Mesodermal cell (in vitro differentiated cells): ENCODE measurements around the gene LGALS8.
"Not testable (repeated sequence)": the region's sequence is repeated elsewhere in the genome, so short reads cannot be mapped to it uniquely, and the experiment has no call there.

Experiments
- H3K27ac ChIP-seq: 2 replicates; pipeline ENCODE4 v1.7.0; 2013; ENCODE audit warnings: mild to moderate bottlenecking, low read depth, low read length, moderate library complexity; ENCODE audit not compliant: severe bottlenecking
- H3K36me3 ChIP-seq: 2 replicates; pipeline ENCODE4 v1.7.1; 2013; ENCODE audit warnings: mild to moderate bottlenecking, low read length, moderate library complexity; ENCODE audit not compliant: control insufficient read depth, insufficient read depth
- H3K4me1 ChIP-seq: one replicate; pipeline ENCODE4 v1.7.1; 2013; ENCODE audit warnings: mild to moderate bottlenecking, low read length; ENCODE audit not compliant: insufficient read depth, control insufficient read depth, poor library complexity, severe bottlenecking
- H3K4me3 ChIP-seq: 2 replicates; pipeline ENCODE4 v1.7.0; 2013; ENCODE audit warnings: low read length, control low read depth, mild to moderate bottlenecking; ENCODE audit not compliant: insufficient read depth, poor library complexity, severe bottlenecking; ENCODE audit errors: extremely low read depth
- H3K9me3 ChIP-seq: 2 replicates; pipeline ENCODE4 v1.7.1; 2013; ENCODE audit warnings: mild to moderate bottlenecking, low read length, moderate library complexity; ENCODE audit not compliant: control insufficient read depth
- WGBS, 2 experiments: methylation state at CpG; one replicate each; pipeline ENCODE4 v1.1.5; 2013; ENCODE audit warnings: missing lambda C conversion rate in 2 of 2; ENCODE audit not compliant: insufficient coverage in 2 of 2; 5-methylcytosine and 5-hydroxymethylcytosine counted together

LGALS8 gene

GRCh38 chr1:236494586-236495466 is 29.0 kb upstream of the LGALS8 start:
- 72 to 78% methylated on average over 9 of the region's 10 CpGs for WGBS, 2 experiments
- Histone ChIP-seq H3K4me3 (no peak overlapping the region), H3K4me1 (peaks cover 2% of the 10 kb centered on the region), H3K36me3 (no peaks in the 10 kb centered on the region), H3K9me3 (no peaks in the 10 kb centered on the region), H3K27ac (no peak overlapping the region)

GRCh38 chr1:236495467-236496112 is 28.2 kb upstream of the LGALS8 start:
- 67% methylated on average over 1 of the region's 11 CpGs; no CpG with 5 or more reads in 1 of the 2 experiments for WGBS, 2 experiments
- H3K4me1 ChIP-seq = peaks cover 2% of the 10 kb centered on the region

DNA sequence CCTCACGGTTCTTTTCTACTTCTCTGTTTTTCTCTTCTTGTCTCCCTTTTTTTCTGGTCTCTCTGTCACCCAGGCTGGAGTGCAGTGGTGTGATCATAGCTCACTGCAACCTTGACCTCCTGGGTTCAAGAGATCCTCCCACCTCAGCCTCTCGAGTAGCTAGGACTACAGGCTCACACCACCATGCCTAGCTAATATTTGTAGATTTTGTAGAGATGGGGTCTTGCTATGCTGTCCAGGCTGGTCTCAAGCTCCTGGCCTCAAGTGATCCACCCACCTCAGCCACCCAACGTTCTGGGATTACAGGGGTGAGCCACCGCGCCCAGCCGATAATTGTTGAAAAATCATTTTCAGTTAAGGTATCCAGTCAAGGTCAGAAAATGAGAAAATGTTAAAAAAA is 25.9 kb upstream of the LGALS8 start:
- Histone ChIP-seq H3K9me3 (no peaks in the 10 kb centered on the region), H3K4me3 (no peak overlapping the region), H3K36me3 (no peaks in the 10 kb centered on the region), H3K4me1 (peaks cover 3% of the 10 kb centered on the region), H3K27ac (no peak overlapping the region)
- WGBS, 2 experiments = 92 to 94% methylated on average over 1 to 4 of the region's 6 CpGs

More at GRCh38 chr1:236495467-236496112, 28.2 kb upstream of the LGALS8 start:
- Histone ChIP-seq H3K4me3 (no peak overlapping the region), H3K36me3 (no peaks in the 10 kb centered on the region), H3K27ac (no peak overlapping the region), H3K9me3 (no peaks in the 10 kb centered on the region)

- H3K36me3 ChIP-seq = no peaks in the 10 kb centered on the region
- WGBS, 2 experiments = 90 to 100% methylated on average over 1 to 5 of the region's 6 CpGs
Observed at GRCh38 chr1:236501093-236501492, 22.7 kb upstream of the LGALS8 start.

GRCh38 chr1:236502579-236502971 is 21.2 kb upstream of the LGALS8 start:
- Histone ChIP-seq H3K36me3 (no peaks in the 10 kb centered on the region), H3K4me1 (peaks cover 5% of the 10 kb centered on the region), H3K4me3 (no peak overlapping the region), H3K27ac (peak overlapping the region; percentile 80), H3K9me3 (no peaks in the 10 kb centered on the region)
- whole genome bisulfite sequencing, 2 experiments = 58% methylated on average over 2 of the region's 2 CpGs; no CpG with 5 or more reads in 1 of the 2 experiments

More at GRCh38 chr1:236501093-236501492, 22.7 kb upstream of the LGALS8 start:
- no peak overlapping the region for H3K4me3 ChIP-seq
- H3K27ac ChIP-seq = no peak overlapping the region
- no peaks in the 10 kb centered on the region for H3K9me3 ChIP-seq
- H3K4me1 ChIP-seq = peaks cover 5% of the 10 kb centered on the region

- Histone ChIP-seq H3K36me3 (no peaks in the 10 kb centered on the region), H3K27ac (peak overlapping the region; percentile 80), H3K9me3 (no peaks in the 10 kb centered on the region), H3K4me3 (no peak overlapping the region), H3K4me1 (peaks cover 5% of the 10 kb centered on the region)
- WGBS, 2 experiments = 24 to 30% methylated on average over 14 to 15 of the region's 15 CpGs
Observed at GRCh38 chr1:236502972-236503639, 20.7 kb upstream of the LGALS8 start.

DNA sequence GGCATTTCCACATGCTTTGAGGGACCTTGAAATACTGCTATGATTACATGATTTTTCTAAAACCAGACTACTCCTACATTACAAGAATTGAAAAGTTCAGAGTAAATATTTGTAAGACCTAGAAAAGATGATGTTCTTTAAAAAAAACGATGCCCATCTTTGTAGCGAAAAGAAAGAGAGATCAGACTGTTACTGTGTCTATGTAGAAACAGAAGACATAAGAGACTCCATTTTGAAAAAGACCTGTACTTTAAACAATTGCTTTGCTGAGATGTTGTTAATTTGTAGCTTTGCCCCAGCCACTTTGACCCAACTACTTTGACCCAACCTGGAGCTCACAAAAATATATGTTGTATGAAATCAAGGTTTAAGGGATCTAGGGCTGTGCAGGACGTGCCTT is 19.4 kb upstream of the LGALS8 start:
- not testable (repeated sequence) for H3K27ac ChIP-seq, H3K4me1 ChIP-seq, H3K36me3 ChIP-seq, H3K4me3 ChIP-seq, H3K9me3 ChIP-seq
- 90 to 100% methylated on average over 2 to 3 of the region's 3 CpGs for WGBS, 2 experiments

DNA sequence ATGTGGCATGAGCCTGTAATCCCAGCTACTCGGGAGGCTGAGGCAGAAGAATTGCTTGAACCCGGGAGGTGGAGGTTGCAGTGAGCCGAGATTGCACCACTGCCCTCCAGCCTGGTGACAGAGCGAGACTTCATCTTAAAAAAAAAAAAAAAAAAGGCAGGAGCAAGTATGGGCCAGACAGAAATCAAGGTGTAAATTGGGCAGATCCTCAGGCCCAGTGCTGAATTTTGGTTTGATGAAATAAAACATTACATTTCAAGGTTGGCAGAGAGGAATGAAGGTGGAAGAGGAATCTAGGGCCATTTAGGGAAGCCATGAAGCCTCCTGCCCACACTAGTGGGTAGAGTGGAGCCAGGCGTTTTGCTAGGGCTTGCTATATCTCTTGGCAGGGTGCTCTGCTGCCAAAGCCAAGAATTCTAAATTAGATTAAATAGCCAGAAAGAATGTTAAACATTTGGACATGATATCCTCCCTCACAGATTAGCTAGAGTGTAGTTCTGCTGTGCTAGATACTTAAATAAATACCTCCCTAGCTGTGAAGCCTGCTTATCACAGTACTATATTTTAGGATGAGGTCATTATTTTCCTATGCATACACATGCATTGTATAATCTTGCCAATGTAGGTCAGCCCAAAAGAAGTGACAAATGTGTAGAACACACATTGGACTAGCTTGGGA is 16.6 kb upstream of the LGALS8 start:
- Histone ChIP-seq H3K4me3 (no peak overlapping the region), H3K4me1 (peaks cover 2% of the 10 kb centered on the region), H3K36me3 (no peaks in the 10 kb centered on the region), H3K9me3 (no peaks in the 10 kb centered on the region), H3K27ac (no peak overlapping the region)
- WGBS, 2 experiments = 95 to 100% methylated on average over 4 to 5 of the region's 5 CpGs

DNA sequence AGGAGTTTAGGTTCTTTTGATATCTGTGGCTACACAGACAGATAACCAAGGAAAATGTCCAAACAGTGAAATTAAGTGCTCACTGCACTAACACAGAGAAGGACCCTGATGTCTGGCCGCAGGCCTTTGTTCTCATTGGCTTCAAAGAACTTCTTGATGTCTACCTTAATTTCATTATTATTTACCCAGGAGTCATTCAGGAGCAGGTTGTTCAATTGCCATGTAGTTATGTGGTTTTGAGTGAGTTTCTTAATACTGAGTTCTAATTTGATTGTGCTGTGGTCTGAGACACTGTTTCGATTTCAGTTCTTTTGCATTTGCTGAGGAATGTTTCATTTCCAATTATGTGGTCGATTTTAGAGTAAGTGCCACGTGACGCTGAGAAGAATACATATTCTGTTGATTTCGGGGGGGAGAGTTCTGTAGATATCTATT is 15.2 kb upstream of the LGALS8 start:
- Histone ChIP-seq H3K27ac (no peak overlapping the region), H3K4me3 (no peak overlapping the region), H3K4me1 (peaks cover 2% of the 10 kb centered on the region), H3K9me3 (no peaks in the 10 kb centered on the region), H3K36me3 (no peaks in the 10 kb centered on the region)
- 87 to 94% methylated on average over 6 of the region's 6 CpGs for WGBS, 2 experiments

GRCh38 chr1:236509203-236509602 is 14.6 kb upstream of the LGALS8 start:
- Histone ChIP-seq H3K27ac (no peak overlapping the region), H3K4me1 (peaks cover 2% of the 10 kb centered on the region), H3K4me3 (no peak overlapping the region), H3K36me3 (no peaks in the 10 kb centered on the region), H3K9me3 (no peaks in the 10 kb centered on the region)
- 100% methylated on average over 1 of the region's 1 CpG; no CpG with 5 or more reads in 1 of the 2 experiments for WGBS, 2 experiments
